ENCODE results near the gene TSPAN32. TPM values are rescaled to one million over a fixed set of nuclear protein-coding genes. Genes with fewer than 3 reads are reported as not detected.

The TSPAN32 gene
- total RNA-seq, 1 donor from 2014 or later = not detected

DNA sequence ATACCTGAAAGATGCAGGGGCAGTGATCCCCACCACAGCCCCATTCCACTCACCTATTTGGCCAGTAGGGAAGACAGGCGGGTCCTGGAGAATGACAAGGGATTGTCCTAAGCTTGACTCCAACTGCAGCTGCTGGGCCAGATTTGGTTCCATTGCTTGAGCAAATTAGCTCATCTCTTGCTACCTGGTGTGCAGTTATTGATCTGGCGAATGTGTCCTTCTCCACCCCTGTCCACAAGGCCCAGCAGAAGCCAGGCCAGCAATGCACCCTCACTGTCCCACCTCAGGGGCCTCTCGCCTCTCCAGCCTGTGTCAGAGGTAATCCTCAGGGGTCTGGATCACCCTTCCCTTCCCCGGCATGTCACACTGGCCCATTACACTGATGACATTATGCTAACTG, 23.3 kb downstream of the TSPAN32 start:
- H3K4me1 Mint-ChIP-seq (ENCODE audit: low read depth, unreplicated experiment) = no peaks in the 10 kb centered on the region
- no peaks in the 10 kb centered on the region for H3K9me3 Mint-ChIP-seq (ENCODE audit: unreplicated experiment)
- DNase-seq = no peak
- peaks cover 8% of the 10 kb centered on the region for H3K27me3 Mint-ChIP-seq (ENCODE audit: unreplicated experiment)
- H3K4me3 Mint-ChIP-seq (ENCODE audit: unreplicated experiment) = no peak overlapping the region
- TF ChIP-seq, protein P1, sequence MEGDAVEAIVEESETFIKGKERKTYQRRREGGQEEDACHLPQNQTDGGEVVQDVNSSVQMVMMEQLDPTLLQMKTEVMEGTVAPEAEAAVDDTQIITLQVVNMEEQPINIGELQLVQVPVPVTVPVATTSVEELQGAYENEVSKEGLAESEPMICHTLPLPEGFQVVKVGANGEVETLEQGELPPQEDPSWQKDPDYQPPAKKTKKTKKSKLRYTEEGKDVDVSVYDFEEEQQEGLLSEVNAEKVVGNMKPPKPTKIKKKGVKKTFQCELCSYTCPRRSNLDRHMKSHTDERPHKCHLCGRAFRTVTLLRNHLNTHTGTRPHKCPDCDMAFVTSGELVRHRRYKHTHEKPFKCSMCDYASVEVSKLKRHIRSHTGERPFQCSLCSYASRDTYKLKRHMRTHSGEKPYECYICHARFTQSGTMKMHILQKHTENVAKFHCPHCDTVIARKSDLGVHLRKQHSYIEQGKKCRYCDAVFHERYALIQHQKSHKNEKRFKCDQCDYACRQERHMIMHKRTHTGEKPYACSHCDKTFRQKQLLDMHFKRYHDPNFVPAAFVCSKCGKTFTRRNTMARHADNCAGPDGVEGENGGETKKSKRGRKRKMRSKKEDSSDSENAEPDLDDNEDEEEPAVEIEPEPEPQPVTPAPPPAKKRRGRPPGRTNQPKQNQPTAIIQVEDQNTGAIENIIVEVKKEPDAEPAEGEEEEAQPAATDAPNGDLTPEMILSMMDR (IDR thresholded peaks at IDR 0.05; ENCODE audit: partially characterized antibody, unreplicated experiment) = no peak
- H3K36me3 Mint-ChIP-seq (ENCODE audit: unreplicated experiment) = peaks cover 7% of the 10 kb centered on the region
- no peak overlapping the region for H3K27ac Mint-ChIP-seq (ENCODE audit: unreplicated experiment)

DNA sequence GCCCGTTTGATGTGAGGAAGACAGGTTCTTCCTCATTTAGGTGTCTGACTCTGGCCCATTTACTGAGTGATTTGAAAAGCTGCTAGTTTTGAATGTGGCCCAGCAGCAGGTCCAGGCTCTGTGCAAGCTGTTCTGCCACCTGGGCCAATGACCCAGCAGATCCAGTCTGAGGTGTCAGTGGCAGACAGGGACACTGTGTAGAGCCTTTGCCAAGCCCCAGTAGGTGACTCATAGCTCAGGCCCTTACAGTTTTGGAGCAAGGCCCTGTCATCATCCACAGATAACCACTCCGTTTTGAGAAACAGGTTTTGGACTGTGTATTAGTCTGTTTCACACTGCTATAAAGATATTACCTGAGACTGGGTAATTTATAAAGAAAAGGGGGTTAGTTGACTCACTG, 23.9 kb downstream of the TSPAN32 start:
- H3K27ac Mint-ChIP-seq (ENCODE audit: unreplicated experiment) = no peak overlapping the region

DNA sequence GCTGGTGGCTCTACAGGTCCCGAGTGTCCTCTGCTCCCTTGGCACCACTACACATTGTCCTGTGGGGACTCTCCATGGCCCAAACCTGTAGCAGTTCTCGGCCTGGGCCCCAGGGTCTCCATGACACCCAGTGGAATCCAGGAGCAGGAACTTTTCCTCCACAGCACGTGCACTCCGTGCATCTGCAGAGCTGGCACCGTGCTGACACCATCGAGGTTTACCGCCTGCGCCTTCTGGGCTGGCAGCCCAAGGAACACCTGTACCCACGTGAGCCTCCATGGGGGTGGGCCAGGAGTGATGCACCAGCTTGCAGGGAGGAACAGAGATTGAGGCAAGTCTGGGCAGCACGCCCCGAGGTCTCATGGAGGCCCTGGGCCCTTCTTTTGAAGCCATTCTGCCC, 25.2 kb downstream of the TSPAN32 start:
- no peak overlapping the region for H3K27ac Mint-ChIP-seq (ENCODE audit: unreplicated experiment)
- no peaks in the 10 kb centered on the region for H3K4me1 Mint-ChIP-seq (ENCODE audit: low read depth, unreplicated experiment)
- no peak for DNase-seq
- TF ChIP-seq, protein P1 (IDR thresholded peaks at IDR 0.05; ENCODE audit: partially characterized antibody, unreplicated experiment) = no peak
- H3K9me3 Mint-ChIP-seq (ENCODE audit: unreplicated experiment) = peaks cover 2% of the 10 kb centered on the region
- H3K4me3 Mint-ChIP-seq (ENCODE audit: unreplicated experiment) = no peak overlapping the region
- H3K36me3 Mint-ChIP-seq (ENCODE audit: unreplicated experiment) = peaks cover 16% of the 10 kb centered on the region
- peaks cover 11% of the 10 kb centered on the region for H3K27me3 Mint-ChIP-seq (ENCODE audit: unreplicated experiment)

More for the DNA sequence above, 23.9 kb downstream of the TSPAN32 start:
- H3K27me3 Mint-ChIP-seq (ENCODE audit: unreplicated experiment) = peaks cover 10% of the 10 kb centered on the region
- no peaks in the 10 kb centered on the region for H3K9me3 Mint-ChIP-seq (ENCODE audit: unreplicated experiment)
- no peaks in the 10 kb centered on the region for H3K4me1 Mint-ChIP-seq (ENCODE audit: low read depth, unreplicated experiment)
- DNase-seq = no peak
- peaks cover 11% of the 10 kb centered on the region for H3K36me3 Mint-ChIP-seq (ENCODE audit: unreplicated experiment)
- H3K4me3 Mint-ChIP-seq (ENCODE audit: unreplicated experiment) = no peak overlapping the region
- TF ChIP-seq, protein P1 (IDR thresholded peaks at IDR 0.05; ENCODE audit: partially characterized antibody, unreplicated experiment) = no peak

DNA sequence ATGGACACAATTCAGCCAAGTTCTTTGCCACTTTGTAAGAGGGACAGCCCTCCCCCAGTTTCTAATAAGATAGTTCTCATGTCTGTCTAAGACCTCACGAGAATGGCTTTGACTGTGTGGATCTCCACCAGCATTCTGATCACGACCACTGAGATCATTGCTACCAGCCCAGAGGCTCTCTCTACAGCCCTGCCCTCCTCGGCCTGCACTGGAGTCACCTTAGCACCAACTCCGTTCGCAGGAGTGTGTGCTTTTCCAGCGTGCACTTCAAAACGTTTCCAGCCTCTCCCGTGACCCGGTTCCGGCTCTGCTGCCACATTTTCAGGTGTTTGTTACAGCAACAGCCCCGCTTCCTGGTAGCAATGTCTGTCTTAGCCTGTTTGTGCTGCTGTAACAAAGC, 26.2 kb downstream of the TSPAN32 start:
- peaks cover 9% of the 10 kb centered on the region for H3K27me3 Mint-ChIP-seq (ENCODE audit: unreplicated experiment)
- TF ChIP-seq, protein P1 (IDR thresholded peaks at IDR 0.05; ENCODE audit: partially characterized antibody, unreplicated experiment) = no peak
- no peak overlapping the region for H3K27ac Mint-ChIP-seq (ENCODE audit: unreplicated experiment)
- no peak overlapping the region for H3K4me3 Mint-ChIP-seq (ENCODE audit: unreplicated experiment)
- H3K9me3 Mint-ChIP-seq (ENCODE audit: unreplicated experiment) = peaks cover 2% of the 10 kb centered on the region
- peaks cover 16% of the 10 kb centered on the region for H3K36me3 Mint-ChIP-seq (ENCODE audit: unreplicated experiment)
- DNase-seq = no peak
- no peaks in the 10 kb centered on the region for H3K4me1 Mint-ChIP-seq (ENCODE audit: low read depth, unreplicated experiment)

DNA sequence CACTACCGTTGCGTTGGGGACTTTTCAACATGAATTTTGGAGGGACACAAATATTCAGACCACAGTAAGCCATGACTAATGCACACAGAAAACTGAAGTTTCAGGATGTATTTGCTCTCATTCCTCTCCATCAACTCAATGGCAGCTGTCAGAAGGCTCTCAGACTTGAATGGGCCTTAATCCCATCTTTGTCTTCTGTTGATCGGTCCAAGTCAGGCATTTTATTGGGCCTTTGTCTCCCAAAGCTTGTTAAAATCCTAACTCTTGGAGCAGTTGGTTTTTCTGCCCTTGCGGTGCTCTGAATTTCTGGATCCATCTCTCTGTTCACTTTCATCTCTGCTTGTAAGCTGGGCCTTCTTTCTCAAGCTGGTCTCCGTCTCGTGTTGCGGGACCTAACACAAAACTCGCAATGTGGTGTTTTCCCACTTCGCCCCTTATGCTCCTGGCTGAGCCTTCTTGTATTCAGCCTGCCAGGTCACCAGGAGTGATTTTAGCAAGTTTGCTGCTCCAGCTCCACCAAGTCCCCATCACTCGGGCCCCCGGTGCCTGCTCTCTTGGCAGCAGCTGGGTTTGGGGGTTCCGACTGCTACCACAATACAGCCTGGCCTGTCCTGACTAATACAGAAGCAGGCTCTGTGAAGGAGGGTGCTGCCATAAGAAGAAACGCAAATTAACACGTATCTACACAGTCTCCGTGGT, 27.0 kb downstream of the TSPAN32 start:
- Mint-ChIP-seq H3K27ac (ENCODE audit: unreplicated experiment) (no peak overlapping the region), H3K9me3 (ENCODE audit: unreplicated experiment) (peaks cover 2% of the 10 kb centered on the region), H3K4me1 (ENCODE audit: low read depth, unreplicated experiment) (no peaks in the 10 kb centered on the region), H3K27me3 (ENCODE audit: unreplicated experiment) (peaks cover 7% of the 10 kb centered on the region), H3K4me3 (ENCODE audit: unreplicated experiment) (no peak overlapping the region), H3K36me3 (ENCODE audit: unreplicated experiment) (peaks cover 16% of the 10 kb centered on the region)
- TF ChIP-seq, protein P1 (IDR thresholded peaks at IDR 0.05; ENCODE audit: partially characterized antibody, unreplicated experiment) = no peak
- DNase-seq = no peak
